DMS53 (cell line): ENCODE results near the gene ILF2.
"Not testable (repeated sequence)": the region's sequence is repeated elsewhere in the genome, so short reads cannot be mapped to it uniquely, and the experiment has no call there.

Experiments
- DNase-seq: peaks from one replicate; lab custom pipeline; 2025; lab: John Stamatoyannopoulos, UW

ILF2 gene

DNA sequence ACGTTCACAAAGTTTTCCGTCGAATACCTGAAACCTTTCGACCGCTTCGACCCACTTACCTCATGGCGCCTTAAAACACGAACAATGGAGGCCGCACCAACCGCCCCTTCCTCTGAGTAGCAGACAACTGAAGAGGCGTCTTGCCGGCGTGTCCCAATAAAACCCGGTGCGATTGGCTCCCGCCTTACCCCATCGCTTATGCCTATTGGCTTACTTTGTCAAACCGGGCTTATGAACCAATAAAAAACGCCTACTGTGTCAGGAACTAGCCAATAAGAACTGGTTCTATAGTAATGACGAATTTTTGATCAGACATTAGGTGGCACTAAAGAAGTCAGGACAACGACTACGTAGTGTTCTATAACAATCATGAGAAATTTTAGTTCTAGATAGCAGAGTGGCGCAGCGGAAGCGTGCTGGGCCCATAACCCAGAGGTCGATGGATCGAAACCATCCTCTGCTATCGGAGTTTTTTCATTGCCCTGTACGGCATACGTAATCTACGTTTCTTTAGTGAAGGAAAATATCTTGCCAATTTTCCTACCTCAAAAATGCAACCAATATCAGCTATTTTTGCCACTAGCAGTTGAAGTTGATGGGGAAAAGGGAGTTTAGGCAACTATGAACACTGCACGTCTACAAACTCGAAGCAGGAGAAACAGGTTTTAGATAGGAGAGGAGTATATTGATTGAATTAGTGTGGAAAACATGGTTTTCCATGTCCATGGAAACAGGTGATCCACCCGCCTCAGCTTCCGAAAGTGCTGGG is at the start of gene ILF2:
Gene ILF2 (minus strand): TSS at position 135 of the 769 bp plus-strand sequence. CDS start 71 bp downstream, at position 64.
- peak; percentile 99 for DNase-seq

- no peak for DNase-seq
Observed at GRCh38 chr1:153717330-153717729, 46.5 kb upstream of the ILF2 start.

DNA sequence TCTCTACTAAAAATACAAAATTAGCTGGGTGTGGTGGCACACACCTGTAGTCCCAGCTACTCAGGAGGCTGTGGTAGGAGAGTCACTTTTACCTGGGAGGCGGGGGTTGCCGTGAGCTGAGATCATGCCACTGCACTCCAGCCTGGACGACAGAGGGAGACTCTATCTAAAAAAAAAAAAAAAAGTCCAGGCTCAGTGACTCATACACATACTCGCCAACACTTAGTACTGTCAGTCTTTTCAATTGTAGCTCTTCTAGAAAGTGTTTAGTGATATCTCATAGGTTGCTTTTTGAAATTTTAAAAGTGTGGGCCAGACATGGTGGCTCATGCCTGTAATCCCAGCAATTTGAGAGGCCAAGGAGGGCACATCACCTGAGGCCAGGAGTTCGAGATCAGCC is 45.4 kb upstream of the ILF2 start:
- not testable (repeated sequence) for DNase-seq

- no peak for DNase-seq
Observed at GRCh38 chr1:153711026-153711425, 40.2 kb upstream of the ILF2 start.

DNA sequence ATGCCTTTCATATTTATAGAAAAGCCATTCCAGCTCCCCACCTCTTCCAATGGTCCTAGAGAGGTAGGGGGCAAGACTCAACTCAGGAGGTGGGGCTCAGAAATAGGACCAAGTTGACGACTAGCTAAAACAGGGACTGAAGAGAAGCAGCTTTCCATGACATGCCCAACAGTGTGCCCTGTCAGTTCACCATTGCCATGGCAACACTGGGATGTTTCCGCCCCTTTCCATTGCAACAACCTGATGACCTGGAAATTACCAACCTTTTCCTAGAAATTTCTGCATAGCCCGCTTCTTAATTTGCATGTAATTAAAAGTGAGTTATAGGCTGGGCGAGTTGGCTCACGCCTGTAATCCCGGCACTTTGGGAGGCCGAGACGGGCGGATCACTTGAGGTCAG is 34.7 kb upstream of the ILF2 start:
- DNase-seq, result peak; percentile 16

GRCh38 chr1:153699768-153700167 is 29.0 kb upstream of the ILF2 start:
- no peak for DNase-seq

GRCh38 chr1:153698923-153699714 is 28.3 kb upstream of the ILF2 start:
- no peak for DNase-seq

GRCh38 chr1:153698020-153698922 is 27.5 kb upstream of the ILF2 start:
- no peak for DNase-seq

DNA sequence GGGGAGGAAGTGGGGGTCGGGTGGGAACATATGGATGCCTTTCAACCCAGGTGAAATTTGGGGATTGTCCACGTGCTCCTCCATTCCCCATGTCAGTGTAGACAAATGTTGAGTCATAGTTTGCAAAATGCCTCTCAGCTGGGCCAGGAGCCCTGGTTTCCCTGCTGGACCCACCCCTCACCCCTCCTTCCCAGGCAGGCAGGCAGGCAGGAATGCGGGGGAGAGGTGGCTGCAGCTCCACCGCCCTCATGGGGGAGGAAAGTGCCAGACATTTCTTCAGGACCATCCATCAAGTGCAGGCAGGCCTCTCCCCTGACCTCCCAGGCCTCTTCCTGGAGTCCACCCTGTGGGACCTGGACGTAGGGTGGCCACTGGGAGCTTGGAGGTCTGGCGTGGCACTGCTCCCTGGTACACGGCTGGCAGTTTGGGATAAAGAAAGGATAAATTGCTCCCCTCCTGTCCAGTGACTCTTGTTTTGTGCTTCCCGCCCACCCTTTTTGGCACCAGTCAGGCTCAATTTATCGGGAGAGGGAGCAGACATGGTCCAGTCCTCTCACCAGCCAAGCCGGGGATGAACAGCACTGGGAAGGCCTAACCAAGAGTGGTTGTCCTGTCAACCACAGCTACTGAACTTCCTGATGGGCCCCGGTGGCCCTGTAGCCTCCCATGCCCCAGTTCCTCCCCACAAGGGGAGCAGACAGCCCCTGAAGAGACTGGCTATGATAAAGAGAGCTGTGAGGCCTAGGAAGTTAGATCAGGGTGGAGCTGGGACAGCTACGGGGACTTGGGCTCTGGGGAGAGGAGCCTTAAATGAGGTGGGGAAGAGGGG is 26.6 kb upstream of the ILF2 start:
- DNase-seq, result no peak

GRCh38 chr1:153696741-153697140 is 25.9 kb upstream of the ILF2 start:
- DNase-seq, result no peak

DNA sequence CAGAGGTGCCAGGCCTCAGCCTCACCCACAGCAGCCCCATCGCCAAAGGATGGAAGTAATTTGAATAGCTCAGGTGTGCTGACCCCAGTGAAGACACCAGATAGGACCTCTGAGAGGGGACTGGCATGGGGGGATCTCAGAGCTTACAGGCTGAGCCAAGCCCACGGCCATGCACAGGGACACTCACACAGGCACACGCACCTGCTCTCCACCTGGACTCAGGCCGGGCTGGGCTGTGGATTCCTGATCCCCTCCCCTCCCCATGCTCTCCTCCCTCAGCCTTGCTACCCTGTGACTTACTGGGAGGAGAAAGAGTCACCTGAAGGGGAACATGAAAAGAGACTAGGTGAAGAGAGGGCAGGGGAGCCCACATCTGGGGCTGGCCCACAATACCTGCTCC is 22.7 kb upstream of the ILF2 start:
- DNase-seq, result no peak

DNA sequence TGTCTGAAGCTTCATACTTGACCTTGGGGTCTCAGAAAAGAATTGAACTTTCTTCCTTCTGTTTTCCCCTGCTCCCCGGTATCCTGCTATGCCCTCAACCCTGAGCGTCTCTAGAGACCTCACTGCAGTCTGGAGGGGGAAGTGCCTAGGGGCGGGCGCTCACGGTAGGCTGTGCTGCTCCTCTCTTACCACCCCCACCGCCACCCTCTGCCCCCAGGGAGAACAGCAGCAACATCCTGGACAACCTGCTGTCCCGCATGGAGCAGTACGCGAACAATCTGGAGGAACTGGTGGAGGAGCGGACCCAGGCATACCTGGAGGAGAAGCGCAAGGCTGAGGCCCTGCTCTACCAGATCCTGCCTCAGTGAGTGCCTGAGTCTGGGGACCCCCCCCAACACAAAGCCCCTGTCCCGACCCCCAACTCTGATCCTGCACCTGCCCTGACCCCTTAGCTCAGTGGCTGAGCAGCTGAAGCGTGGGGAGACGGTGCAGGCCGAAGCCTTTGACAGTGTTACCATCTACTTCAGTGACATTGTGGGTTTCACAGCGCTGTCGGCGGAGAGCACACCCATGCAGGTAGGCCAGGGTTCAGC is 18.0 kb upstream of the ILF2 start:
- DNase-seq, result no peak

DNA sequence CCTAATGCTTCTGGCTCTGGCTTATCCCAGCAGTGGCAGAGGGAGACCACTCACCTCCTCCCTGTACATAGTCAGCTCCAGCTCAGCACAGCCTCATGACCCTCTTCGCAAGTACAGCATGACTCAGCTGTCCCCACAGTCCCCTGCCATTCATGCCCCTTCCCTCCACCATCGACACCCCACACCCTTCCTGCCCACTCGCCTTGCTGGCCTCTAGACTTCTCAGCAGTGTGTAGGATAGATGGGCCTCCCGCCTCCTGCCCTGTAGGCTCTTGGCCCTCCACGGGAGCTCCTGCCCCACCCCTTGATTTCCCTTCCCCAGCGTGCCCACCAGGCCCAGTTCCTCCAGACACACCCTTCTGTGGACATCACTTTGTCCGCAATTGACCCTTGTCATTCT is 17.5 kb upstream of the ILF2 start:
- no peak for DNase-seq

- DNase-seq, result no peak
Observed at GRCh38 chr1:153687346-153688125, 16.7 kb upstream of the ILF2 start.

- DNase-seq, result no peak
Observed at GRCh38 chr1:153685544-153686340, 14.9 kb upstream of the ILF2 start.

DNA sequence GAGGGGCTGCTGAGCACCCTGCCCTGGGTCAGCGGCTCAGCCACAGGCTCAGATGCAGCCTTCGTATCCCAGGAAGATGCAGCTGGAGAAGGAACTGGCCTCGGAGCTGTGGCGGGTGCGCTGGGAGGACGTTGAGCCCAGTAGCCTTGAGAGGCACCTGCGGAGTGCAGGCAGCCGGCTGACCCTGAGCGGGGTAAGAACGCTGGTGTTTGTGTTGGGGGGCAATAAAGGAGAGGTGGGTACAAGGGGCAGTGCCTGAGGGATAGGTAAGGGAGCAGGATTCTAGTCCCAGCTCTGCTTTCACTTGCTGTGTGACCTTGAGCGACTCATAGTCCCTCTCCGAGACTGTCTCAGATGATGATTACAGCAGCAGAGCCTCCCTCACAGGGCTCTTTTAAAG is 14.1 kb upstream of the ILF2 start:
- DNase-seq, result no peak

GRCh38 chr1:153683854-153684253 is 13.1 kb upstream of the ILF2 start:
- DNase-seq, result no peak

DNA sequence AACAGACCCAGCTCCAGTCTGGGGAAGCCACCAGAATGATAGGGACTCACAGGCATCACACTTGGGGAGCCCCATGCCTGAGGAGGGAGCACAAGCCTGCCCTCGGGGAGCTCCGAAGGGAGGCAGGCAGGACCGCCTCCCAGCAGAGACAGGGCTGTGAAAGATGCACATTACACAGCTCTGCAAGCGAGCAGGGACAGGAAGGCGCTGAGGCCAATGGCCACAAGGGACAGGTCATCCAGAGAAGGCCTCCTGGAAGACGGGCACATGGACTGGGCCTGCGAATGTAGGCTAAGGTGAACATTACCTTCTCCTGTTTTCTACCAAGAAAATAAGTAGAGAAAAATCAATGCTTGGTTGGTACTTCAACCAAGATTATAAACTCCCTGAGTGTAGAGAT is 11.9 kb upstream of the ILF2 start:
- no peak for DNase-seq

GRCh38 chr1:153680120-153680403 is 9.3 kb upstream of the ILF2 start:
- DNase-seq, result no peak
